CD4-positive, alpha-beta T cell (primary cell): ENCODE results near the gene DNTTIP2. TPM values are rescaled to one million over a fixed set of nuclear protein-coding genes. Genes with fewer than 3 reads are reported as not detected.
"Not testable (repeated sequence)": the region's sequence is repeated elsewhere in the genome, so short reads cannot be mapped to it uniquely, and the experiment has no call there.

Experiments used
- ATAC-seq: fragments of 200-7000 bp; cut with Tn5 transposase; one replicate; pipeline ENCODE4 v1.10.0; 2022; ENCODE audit warnings: mild to moderate bottlenecking; ENCODE audit not compliant: poor library complexity
- CTCF ChIA-PET: fragments of 350-600 bp; sonication (Branson Sonifier 250); formaldehyde crosslinking; loops from one replicate; lab custom pipeline; 2021; ENCODE audit warnings: antibody characterized with exemption, inconsistent platforms; lab: Charles Lee
- POLR2A ChIA-PET: fragments of 350-600 bp; sonication (Branson Sonifier 250); formaldehyde crosslinking; loops from one replicate; lab custom pipeline; 2021; ENCODE audit warnings: antibody characterized with exemption, inconsistent platforms; lab: Charles Lee
- DNase-seq, 14 experiments: peaks; one replicate each; pipeline ENCODE4 v3.0.0-alpha.2; 2013 to 2020; ENCODE audit warnings: mixed read lengths in 2 of 14
- H3K27ac ChIP-seq, 2 donors: one replicate each; pipeline versions ENCODE4 v1.5.1 to v1.7.0; 2013; ENCODE audit warnings: low read length in 2 of 2, low read depth in 1 of 2, mild to moderate bottlenecking in 1 of 2
- H3K27me3 ChIP-seq, 2 experiments: 1 replicate in 1 of 2; 2 replicates in 1 of 2; pipeline versions ENCODE4 v1.6.1 to v1.7.0; 2013; ENCODE audit warnings: low read length in 2 of 2, control low read depth in 1 of 2, mild to moderate bottlenecking in 1 of 2, moderate library complexity in 1 of 2; ENCODE audit not compliant: insufficient read depth in 2 of 2, control insufficient read depth in 1 of 2
- H3K36me3 ChIP-seq: one replicate; pipeline ENCODE4 v1.6.1; 2013; ENCODE audit warnings: low read length, control low read depth; ENCODE audit not compliant: insufficient read depth
- H3K4me1 ChIP-seq: one replicate; pipeline ENCODE4 v1.6.1; 2013; ENCODE audit warnings: low read length, control low read depth; ENCODE audit not compliant: insufficient read depth
- H3K4me3 ChIP-seq: one replicate; pipeline ENCODE4 v1.5.1; 2013; ENCODE audit warnings: mild to moderate bottlenecking, low read length, moderate library complexity
- H3K9me3 ChIP-seq, 2 experiments: 1 replicate in 1 of 2; 2 replicates in 1 of 2; pipeline versions ENCODE4 v1.6.1 to v1.7.0; 2013; ENCODE audit warnings: low read length in 2 of 2, mild to moderate bottlenecking in 2 of 2, control low read depth in 1 of 2, moderate library complexity in 1 of 2; ENCODE audit not compliant: control insufficient read depth in 1 of 2, insufficient read depth in 1 of 2
- H3K27ac Mint-ChIP-seq: one replicate; pipeline ENCODE4 v1.8.0; 2020; ENCODE audit warnings: mixed read lengths
- H3K27me3 Mint-ChIP-seq: one replicate; pipeline ENCODE4 v1.8.0; 2021; ENCODE audit warnings: mixed read lengths
- H3K36me3 Mint-ChIP-seq: one replicate; pipeline ENCODE4 v1.8.0; 2021; ENCODE audit warnings: low read depth, mixed read lengths
- H3K4me1 Mint-ChIP-seq: one replicate; pipeline ENCODE4 v1.8.0; 2021; ENCODE audit warnings: low read depth, mixed read lengths
- H3K4me3 Mint-ChIP-seq: one replicate; pipeline ENCODE4 v1.8.0; 2020; ENCODE audit warnings: mild to moderate bottlenecking, mixed read lengths
- H3K9me3 Mint-ChIP-seq: one replicate; pipeline ENCODE4 v1.8.0; 2020; ENCODE audit warnings: mixed read lengths
- intact Hi-C, 2 experiments: fragments of 100-400 bp; cut with DNase I in 1 of 2; cut with micrococcal nuclease in 1 of 2; formaldehyde crosslinking; loops; one replicate each; pipeline versions ENCODE4 v1.15.1 to v1.9.0; 2023 to 2025; cut with DNase I, micrococcal nuclease
- total RNA-seq, 174 experiments: library from RNA in 2 of 174; stranded (reverse) in 2 of 174; gene quantifications; one replicate each; pipeline ENCODE4 v1.2.3 and lab custom pipeline; 2021 to 2026
- TF ChIP-seq, protein P1 (sequence below): fragments of 200-600 bp; IDR thresholded peaks from one replicate; pipeline ENCODE4 v1.8.0; 2022; ENCODE audit warnings: antibody characterized with exemption, mild to moderate bottlenecking

DNTTIP2 gene
- total RNA-seq, 2 experiments from 2014 or later = 110 to 120 TPM

- Histone ChIP-seq H3K4me3 (no peak overlapping the region), H3K36me3 (peaks cover 61% of the 10 kb centered on the region), H3K27ac (no peak overlapping the region), H3K9me3 (no peaks in the 10 kb centered on the region), H3K4me1 (no peaks in the 10 kb centered on the region), H3K27me3 (no peaks in the 10 kb centered on the region)
- TF ChIP-seq, protein P1, sequence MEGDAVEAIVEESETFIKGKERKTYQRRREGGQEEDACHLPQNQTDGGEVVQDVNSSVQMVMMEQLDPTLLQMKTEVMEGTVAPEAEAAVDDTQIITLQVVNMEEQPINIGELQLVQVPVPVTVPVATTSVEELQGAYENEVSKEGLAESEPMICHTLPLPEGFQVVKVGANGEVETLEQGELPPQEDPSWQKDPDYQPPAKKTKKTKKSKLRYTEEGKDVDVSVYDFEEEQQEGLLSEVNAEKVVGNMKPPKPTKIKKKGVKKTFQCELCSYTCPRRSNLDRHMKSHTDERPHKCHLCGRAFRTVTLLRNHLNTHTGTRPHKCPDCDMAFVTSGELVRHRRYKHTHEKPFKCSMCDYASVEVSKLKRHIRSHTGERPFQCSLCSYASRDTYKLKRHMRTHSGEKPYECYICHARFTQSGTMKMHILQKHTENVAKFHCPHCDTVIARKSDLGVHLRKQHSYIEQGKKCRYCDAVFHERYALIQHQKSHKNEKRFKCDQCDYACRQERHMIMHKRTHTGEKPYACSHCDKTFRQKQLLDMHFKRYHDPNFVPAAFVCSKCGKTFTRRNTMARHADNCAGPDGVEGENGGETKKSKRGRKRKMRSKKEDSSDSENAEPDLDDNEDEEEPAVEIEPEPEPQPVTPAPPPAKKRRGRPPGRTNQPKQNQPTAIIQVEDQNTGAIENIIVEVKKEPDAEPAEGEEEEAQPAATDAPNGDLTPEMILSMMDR = no peak
- POLR2A ChIA-PET = interaction anchor here (1.1 kb wide), 1 partner anchor 9 kb away, joined by 8 read pairs; the partner anchor contains the start of gene DNTTIP2
- no peaks in the 10 kb centered on the region for H3K27me3 Mint-ChIP-seq
- DNase-seq (no peak), ATAC-seq (no peak)
- CTCF ChIA-PET = no interaction called here
- peaks cover 8% of the 10 kb centered on the region for H3K4me1 Mint-ChIP-seq
- intact Hi-C loops = loop anchor here (10.0 kb wide), 3 partner anchors 435 to 1035 kb away; partner anchors contain the start of gene RPL5 (in 1 of the 2)
- H3K27ac Mint-ChIP-seq = no peak overlapping the region
- no peak overlapping the region for H3K4me3 Mint-ChIP-seq
- H3K9me3 Mint-ChIP-seq = no peaks in the 10 kb centered on the region
- peaks cover 70% of the 10 kb centered on the region for H3K36me3 Mint-ChIP-seq
Measured at GRCh38 chr1:93869653-93870052, 9.4 kb downstream of the DNTTIP2 start.

GRCh38 chr1:93868492-93868891 is 10.5 kb downstream of the DNTTIP2 start:
- H3K36me3 ChIP-seq = peaks cover 50% of the 10 kb centered on the region
- H3K27ac ChIP-seq, H3K4me1 ChIP-seq, H3K4me3 Mint-ChIP-seq, H3K4me1 Mint-ChIP-seq, intact Hi-C loops, H3K9me3 Mint-ChIP-seq, H3K27me3 ChIP-seq, H3K4me3 ChIP-seq, ATAC-seq, DNase-seq, H3K27me3 Mint-ChIP-seq, CTCF ChIA-PET, H3K9me3 ChIP-seq: not testable (repeated sequence)
- Mint-ChIP-seq H3K36me3 (peaks cover 58% of the 10 kb centered on the region), H3K27ac (peak overlapping the region; percentile 57)
- POLR2A ChIA-PET = interaction anchor here (0.8 to 1.1 kb wide), 2 partner anchors 11 to 22 kb away, joined by 3 to 8 read pairs; partner anchors contain the start of gene DNTTIP2

DNA sequence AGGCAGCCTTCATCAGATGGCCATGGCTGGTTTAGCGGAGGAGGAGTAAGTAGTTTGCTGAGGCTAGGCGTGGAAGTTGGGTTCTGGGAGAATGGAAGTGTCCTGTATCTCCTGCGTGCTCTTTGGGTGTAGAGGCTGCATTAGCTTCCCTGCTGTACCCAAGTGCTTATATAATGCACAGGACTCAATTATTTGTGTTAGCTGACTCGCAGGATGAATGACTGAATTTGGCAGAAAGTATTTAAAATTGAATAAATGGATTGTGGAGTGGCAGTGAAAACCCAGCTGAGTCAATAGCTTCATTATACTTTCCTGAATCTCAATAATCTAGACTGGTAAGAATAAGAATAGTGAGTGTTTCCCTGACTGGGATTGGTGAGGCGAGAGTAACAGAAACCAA is 13.8 kb downstream of the DNTTIP2 start:
- intact Hi-C loops = no loop called here
- no peaks in the 10 kb centered on the region for H3K27me3 ChIP-seq
- no peak for ATAC-seq
- no peaks in the 10 kb centered on the region for H3K4me1 ChIP-seq
- H3K4me3 Mint-ChIP-seq = no peak overlapping the region
- H3K27ac ChIP-seq = no peak overlapping the region
- no peaks in the 10 kb centered on the region for H3K9me3 Mint-ChIP-seq
- H3K4me1 Mint-ChIP-seq = no peaks in the 10 kb centered on the region
- no peak overlapping the region for H3K27ac Mint-ChIP-seq
- no peak overlapping the region for H3K4me3 ChIP-seq
- no peaks in the 10 kb centered on the region for H3K9me3 ChIP-seq
- ChIA-PET POLR2A (no interaction called here), CTCF (no interaction called here)
- TF ChIP-seq, protein P1 = no peak
- peaks cover 18% of the 10 kb centered on the region for H3K36me3 ChIP-seq
- no peaks in the 10 kb centered on the region for H3K27me3 Mint-ChIP-seq
- peaks cover 27% of the 10 kb centered on the region for H3K36me3 Mint-ChIP-seq
- no peak for DNase-seq

DNA sequence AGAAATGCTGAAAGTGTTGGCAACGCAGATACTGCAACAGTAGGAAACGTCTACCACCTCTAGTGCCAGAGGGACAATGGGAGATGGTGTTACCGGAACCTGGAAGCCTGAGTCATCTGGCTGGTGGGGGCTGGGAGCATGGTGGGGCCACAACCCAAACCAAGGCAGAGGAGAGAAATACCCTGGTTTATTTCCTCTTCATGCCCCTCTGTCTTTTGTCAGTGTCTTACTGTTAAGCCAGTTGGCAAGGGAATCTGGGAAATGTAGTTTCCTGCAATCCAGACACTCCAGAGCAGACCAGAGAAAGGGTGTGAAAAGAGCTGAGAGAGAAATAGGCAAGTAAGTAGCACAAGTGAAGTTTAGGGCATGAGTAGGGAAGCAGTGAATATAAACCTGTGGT is 14.8 kb downstream of the DNTTIP2 start:
- no peak for DNase-seq
- no peak for ATAC-seq
- Mint-ChIP-seq H3K27ac (no peak overlapping the region), H3K36me3 (peaks cover 16% of the 10 kb centered on the region), H3K4me3 (no peak overlapping the region), H3K4me1 (no peaks in the 10 kb centered on the region), H3K27me3 (no peaks in the 10 kb centered on the region), H3K9me3 (no peaks in the 10 kb centered on the region)
- H3K36me3 ChIP-seq = peaks cover 8% of the 10 kb centered on the region
- H3K4me3 ChIP-seq = no peak overlapping the region
- ChIA-PET POLR2A (no interaction called here), CTCF (no interaction called here)
- H3K4me1 ChIP-seq = no peaks in the 10 kb centered on the region
- intact Hi-C loops = no loop called here
- H3K27me3 ChIP-seq = no peaks in the 10 kb centered on the region
- TF ChIP-seq, protein P1 = no peak
- H3K27ac ChIP-seq = no peak overlapping the region
- H3K9me3 ChIP-seq = no peaks in the 10 kb centered on the region

GRCh38 chr1:93857653-93858052 is 21.4 kb downstream of the DNTTIP2 start:
- H3K4me1 ChIP-seq, intact Hi-C loops, H3K36me3 ChIP-seq, H3K27ac Mint-ChIP-seq, POLR2A ChIA-PET, ATAC-seq, H3K27ac ChIP-seq, H3K4me3 ChIP-seq, H3K9me3 Mint-ChIP-seq, H3K4me1 Mint-ChIP-seq, DNase-seq, H3K9me3 ChIP-seq, H3K27me3 ChIP-seq, H3K4me3 Mint-ChIP-seq, CTCF ChIA-PET, H3K36me3 Mint-ChIP-seq: not testable (repeated sequence)
- H3K27me3 Mint-ChIP-seq = peaks cover 11% of the 10 kb centered on the region
